Activated CD4-positive, CD25-positive, alpha-beta regulatory T cell (primary cell): ENCODE measurements around the gene ADARB2.

Source experiments
- DNase-seq, 4 experiments: peaks; one replicate each; lab custom pipeline; 2025; lab: John Stamatoyannopoulos, UW

Gene ADARB2

DNA sequence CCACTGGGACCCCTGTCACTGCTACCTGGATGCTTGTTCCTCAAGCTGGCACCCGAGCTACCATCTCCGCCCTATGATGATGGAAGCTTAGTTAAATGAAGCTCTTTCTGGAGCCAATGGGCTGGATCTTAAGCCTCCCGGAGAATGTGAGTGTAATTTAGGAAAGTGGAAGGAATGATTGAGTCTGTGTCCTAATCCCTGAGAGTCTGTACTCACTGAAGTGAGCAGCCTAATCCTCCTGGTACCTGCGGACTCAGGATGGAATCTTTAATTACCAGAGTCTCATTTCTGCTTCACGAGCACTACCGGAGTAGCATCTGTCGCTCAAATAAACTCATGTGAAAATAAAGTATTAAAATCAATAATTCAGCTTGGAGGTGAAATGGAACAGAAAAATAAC lies 425.6 kb downstream of the ADARB2 start:
- no peak for DNase-seq

DNA sequence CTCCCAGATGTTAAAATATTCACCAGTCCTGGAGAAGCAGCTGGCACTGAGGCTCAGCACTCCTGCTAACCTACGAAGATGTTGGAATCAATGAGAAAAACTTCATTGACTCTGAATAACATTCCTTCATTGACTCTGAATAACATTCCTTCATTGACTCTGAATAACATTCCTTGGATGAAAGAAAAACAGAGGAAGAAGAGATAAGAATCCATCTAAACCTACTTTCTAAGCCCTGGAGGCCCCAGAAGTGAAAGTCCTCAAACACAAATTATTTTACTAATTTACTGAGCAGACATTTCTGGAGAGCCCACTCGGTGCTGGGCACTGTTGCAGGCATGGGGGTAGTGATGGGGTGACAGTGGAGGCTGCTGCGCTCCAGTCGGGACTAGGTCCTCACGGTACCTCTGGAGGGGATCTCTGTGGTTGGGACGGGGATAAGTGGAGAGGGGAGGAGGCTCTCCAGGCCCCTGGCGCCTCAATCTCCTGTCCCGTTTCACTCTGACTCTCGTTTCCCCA lies 427.0 kb downstream of the ADARB2 start:
- DNase-seq = no peak

DNA sequence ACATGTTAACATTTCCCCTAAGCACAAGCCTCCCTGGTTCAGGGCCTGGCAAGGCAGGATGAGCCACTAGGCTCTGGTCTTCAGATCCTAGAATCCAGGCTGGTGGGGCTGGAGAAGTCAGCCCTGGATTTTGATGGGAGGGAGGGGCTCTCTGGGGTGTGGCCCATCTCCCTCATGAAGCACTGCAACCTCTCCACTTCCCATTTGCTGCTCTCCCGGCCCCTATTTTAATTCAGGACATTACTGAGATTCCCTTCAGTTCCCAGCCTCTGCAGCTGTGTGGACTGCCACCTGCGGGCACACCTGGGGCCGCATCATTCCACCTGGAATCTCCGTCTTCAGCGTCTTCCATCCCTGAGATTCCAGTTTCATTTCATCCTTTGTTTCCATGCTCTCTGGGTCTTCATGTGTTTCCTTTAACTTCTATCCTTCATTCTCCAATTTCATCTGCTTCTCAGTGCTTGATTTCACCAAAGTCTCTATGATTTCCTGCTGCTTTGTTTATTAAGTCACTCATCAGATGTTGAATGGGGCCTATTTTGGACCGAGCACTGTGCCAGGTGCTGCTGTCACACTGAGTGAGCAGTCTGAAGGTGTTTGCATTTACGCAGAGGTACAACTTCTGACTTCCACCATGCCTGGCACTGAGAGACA lies 427.6 kb downstream of the ADARB2 start:
- DNase-seq = no peak

DNA sequence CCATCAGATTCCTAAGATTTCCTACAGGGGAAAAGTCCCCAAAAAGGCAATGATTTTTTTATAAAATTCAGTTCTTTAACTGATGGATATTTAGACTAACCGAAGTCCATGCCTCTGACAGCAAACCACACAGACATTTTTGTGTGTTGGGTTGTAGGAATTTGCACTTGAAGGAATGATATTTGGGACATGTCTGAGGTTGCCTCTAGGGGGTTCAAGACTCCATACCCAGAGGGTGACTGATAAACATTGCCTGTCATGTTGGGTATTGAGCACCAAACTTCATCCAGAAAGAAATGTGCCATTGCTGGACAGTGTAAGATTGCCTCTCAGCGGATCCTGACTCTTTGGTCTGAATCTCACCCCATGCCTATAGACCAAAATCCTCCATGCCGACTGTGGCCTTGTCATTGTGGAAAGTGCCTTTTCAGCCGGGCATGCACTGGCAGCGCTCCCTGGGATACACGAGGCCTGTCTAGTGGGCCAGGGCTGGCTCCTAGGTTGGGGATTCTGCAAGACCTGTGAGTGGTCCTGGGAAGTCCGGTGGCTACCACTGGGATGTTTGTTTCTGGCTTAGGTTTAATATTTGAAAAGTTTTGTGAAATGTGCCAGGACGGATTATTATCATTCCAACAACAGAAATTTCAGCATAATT lies 428.2 kb downstream of the ADARB2 start:
- no peak for DNase-seq

DNA sequence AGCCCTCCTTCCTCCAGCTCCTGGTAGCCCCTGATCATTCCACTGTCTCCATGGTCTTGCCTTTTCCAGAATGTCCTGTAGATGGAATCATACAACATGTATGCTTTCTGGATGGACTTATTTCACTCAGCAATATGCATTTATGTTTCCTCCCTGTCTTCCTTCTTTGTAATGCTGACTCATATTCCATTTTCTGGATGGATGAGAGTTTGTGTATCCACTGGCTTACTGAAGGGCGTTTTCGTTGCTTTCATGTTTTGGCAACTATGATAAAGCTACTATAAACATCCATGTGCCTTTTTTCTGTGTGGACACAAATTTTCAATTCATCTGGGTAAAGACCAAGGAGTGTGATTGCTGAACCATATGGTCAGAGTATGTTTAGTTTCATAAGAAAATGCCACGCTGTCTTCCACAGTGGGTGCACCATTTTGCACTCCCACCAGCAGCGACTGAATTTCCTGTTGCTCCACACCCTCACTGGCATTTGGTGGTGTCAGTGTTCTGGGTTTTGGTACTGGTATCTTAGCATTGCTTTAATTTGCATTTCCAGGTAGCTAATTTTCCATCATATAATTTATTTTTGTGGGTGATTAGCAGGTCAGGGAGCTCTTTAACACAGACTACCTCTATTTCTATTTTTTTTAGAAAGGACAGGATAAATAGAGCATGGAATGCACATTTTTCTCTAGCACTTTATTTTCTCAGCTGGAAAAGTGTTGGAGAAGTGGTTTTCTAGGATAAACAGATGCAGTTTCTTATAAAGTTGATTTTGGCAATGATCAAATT lies 429.0 kb downstream of the ADARB2 start:
- no peak for DNase-seq

GRCh38 chr10:1301143-1301542 lies 436.2 kb downstream of the ADARB2 start:
- no peak for DNase-seq

DNA sequence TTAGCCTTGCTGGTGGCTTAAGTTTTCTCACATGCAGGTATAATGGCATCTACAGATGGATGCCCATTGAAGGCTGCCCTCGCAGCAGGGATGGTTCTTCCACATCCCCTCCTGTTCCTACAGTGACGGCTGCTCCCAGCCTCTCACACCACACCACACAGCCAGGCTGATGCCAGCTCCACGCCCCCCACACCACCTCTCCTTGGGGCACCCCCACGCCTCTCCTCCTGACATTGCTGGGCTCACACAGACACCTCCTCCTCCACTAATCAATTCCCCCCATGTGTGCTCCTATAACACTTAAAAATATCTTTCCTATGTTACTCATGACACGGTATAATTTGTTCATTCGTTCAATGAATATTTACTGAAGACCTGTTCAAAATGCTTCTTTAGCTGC lies 437.1 kb downstream of the ADARB2 start:
- no peak for DNase-seq

DNA sequence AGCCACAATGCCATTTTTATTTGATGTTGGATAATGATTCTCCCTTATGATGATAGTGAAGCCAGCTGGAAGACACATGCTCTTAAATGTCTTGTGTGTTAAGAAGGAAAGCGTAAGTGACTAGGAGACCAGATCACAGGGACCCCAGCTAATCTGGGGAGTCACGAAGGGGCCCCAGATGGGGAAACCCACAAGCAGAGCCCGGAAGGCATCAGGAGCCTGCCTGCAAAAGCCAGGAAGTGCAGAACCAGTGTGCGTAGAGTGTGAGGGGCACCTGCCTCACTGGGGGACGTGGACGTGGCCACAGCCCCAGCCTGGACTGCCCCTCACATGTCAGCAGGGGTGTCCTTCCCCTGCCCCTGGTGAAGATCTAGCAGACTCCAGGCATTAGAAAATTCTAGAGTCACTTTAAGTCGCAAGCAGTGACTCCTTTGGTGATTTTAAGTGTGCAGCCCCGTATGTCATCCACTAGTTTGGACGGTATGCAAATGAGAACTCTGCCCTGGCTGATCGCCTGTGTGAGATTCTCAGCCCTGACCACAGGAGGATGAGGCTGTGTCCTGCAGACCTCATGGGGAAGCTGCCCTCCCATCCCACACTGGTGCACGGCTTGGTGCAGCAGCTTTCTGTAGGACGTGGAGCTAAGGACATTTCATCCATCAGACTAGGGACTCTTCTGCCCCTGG lies 438.1 kb downstream of the ADARB2 start:
- DNase-seq = no peak

- DNase-seq = no peak
Observed at GRCh38 chr10:1297566-1298301, 439.6 kb downstream of the ADARB2 start.

- no peak for DNase-seq
Observed at GRCh38 chr10:1295756-1296480, 441.4 kb downstream of the ADARB2 start.

DNA sequence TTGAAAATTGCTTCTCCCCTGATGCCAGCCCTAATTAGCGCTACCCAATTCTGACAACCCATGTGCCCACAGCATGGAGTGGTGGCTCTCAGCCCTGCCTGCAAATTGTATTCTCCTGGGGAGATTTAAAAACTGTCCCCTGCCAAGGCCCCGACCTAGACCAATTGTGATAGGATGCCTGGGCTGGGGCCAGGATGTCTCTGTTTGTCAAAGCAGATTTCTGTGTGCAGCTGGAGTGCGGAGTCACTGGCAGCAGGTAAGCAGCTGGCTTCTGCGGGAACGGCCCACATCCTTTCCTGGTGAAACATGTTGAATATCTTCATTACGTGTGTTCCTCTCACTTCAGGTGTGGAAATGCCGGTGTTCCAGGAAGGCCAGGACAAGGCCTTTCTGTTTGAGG lies 442.6 kb downstream of the ADARB2 start:
- DNase-seq = no peak

GRCh38 chr10:1293636-1294435 lies 443.5 kb downstream of the ADARB2 start:
- DNase-seq = no peak

- DNase-seq = no peak
Observed at GRCh38 chr10:1293157-1293556, 444.2 kb downstream of the ADARB2 start.

DNA sequence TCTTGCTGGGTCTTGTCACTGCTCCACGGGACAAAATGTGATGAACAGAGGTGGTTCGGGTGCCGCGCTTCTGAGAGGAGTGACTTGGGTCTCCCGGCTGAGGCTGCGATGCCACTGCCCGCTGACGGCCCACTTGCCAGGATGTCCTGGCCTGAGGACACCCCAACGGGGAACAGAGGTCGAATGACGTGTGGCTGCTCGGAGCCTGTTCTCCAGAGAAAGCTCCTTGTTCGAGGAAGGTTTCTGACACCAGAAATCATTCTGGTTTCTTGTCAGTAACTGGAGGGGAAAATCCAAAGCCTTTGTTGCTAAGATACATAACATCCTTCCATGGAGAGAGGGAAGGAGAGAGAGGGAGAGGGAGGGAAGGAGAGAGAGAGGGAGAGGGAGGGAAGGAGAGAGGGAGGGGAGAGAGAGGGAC lies 444.7 kb downstream of the ADARB2 start:
- DNase-seq = no peak

GRCh38 chr10:1291178-1292090 lies 445.9 kb downstream of the ADARB2 start:
- DNase-seq = no peak

GRCh38 chr10:1290071-1290471 lies 447.3 kb downstream of the ADARB2 start:
- DNase-seq = no peak

DNA sequence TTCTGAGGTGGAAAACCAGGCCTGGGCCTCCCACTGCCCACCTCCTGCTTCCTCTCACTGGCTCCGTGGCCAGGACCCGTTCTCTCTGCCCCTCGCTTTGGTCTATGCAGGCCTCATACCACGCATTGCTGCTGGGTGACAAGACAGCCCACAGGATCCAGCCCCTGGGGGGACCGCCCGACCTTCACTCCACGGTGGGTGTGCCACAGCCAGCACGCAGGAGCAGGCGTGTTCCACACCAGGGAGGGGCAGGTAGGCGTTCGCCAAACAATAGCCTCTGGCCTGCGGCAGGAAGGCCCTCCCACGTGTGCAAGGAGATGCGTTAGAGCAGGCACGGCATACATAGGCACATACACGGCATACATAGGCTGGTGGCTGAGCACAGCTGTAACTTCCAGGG lies 447.7 kb downstream of the ADARB2 start:
- DNase-seq = no peak

- no peak for DNase-seq
Observed at GRCh38 chr10:1287971-1288401, 449.3 kb downstream of the ADARB2 start.

GRCh38 chr10:1287487-1287886 lies 449.8 kb downstream of the ADARB2 start:
- no peak for DNase-seq
